NCI-H146 treated with DMSO at 0.1 percent for 48 hours (cell line): ENCODE data around the gene ARHGAP6.
"Not testable (repeated sequence)": the region's sequence is repeated elsewhere in the genome, so short reads cannot be mapped to it uniquely, and the experiment has no call there.

Experiments
- DNase-seq: peaks from one replicate; lab custom pipeline; 2025; ENCODE audit not compliant: unreplicated experiment; lab: John Stamatoyannopoulos, UW

The ARHGAP6 gene

GRCh38 chrX:11647138-11647537 lies 18.6 kb downstream of the ARHGAP6 start:
- DNase-seq = no peak

- DNase-seq = no peak
These were observed 24.2 kb downstream of the ARHGAP6 start for GRCh38 chrX:11641349-11642065.

- no peak for DNase-seq
These were observed 25.6 kb downstream of the ARHGAP6 start for GRCh38 chrX:11640089-11640488.

GRCh38 chrX:11632732-11633131 lies 33.0 kb downstream of the ARHGAP6 start:
- no peak for DNase-seq

- no peak for DNase-seq
These were observed 36.0 kb downstream of the ARHGAP6 start for GRCh38 chrX:11629593-11630211.

GRCh38 chrX:11628399-11628798 lies 37.3 kb downstream of the ARHGAP6 start:
- no peak for DNase-seq

- DNase-seq = no peak
These were observed 39.4 kb downstream of the ARHGAP6 start for GRCh38 chrX:11626351-11626750.

GRCh38 chrX:11619441-11619840 lies 46.3 kb downstream of the ARHGAP6 start:
- no peak for DNase-seq

GRCh38 chrX:11614253-11614652 lies 51.5 kb downstream of the ARHGAP6 start:
- DNase-seq = not testable (repeated sequence)

GRCh38 chrX:11611965-11612364 lies 53.8 kb downstream of the ARHGAP6 start:
- no peak for DNase-seq

- no peak for DNase-seq
These were observed 54.6 kb downstream of the ARHGAP6 start for GRCh38 chrX:11611161-11611560.

GRCh38 chrX:11609109-11609508 lies 56.6 kb downstream of the ARHGAP6 start:
- DNase-seq = no peak

- DNase-seq = no peak
These were observed 59.3 kb downstream of the ARHGAP6 start for GRCh38 chrX:11606408-11606807.

- DNase-seq = no peak
These were observed 65.1 kb downstream of the ARHGAP6 start for GRCh38 chrX:11600578-11600977.

GRCh38 chrX:11597479-11597878 lies 68.2 kb downstream of the ARHGAP6 start:
- no peak for DNase-seq

- no peak for DNase-seq
These were observed 73.9 kb downstream of the ARHGAP6 start for GRCh38 chrX:11591723-11592346.

GRCh38 chrX:11589641-11590040 lies 76.1 kb downstream of the ARHGAP6 start:
- DNase-seq = no peak

GRCh38 chrX:11588097-11588496 lies 77.6 kb downstream of the ARHGAP6 start:
- no peak for DNase-seq

- DNase-seq = no peak
These were observed 80.5 kb downstream of the ARHGAP6 start for GRCh38 chrX:11585174-11585573.

- DNase-seq = no peak
These were observed 84.9 kb downstream of the ARHGAP6 start for GRCh38 chrX:11580789-11581188.

- DNase-seq = no peak
These were observed 85.8 kb downstream of the ARHGAP6 start for GRCh38 chrX:11579636-11580600.
